KBM-7 (cell line): ENCODE data around the gene CYFIP2.
"Not testable (repeated sequence)": the region's sequence is repeated elsewhere in the genome, so short reads cannot be mapped to it uniquely, and the experiment has no call there.

ENCODE experiments used
- DNase-seq: peaks from one replicate; pipeline ENCODE4 v3.0.0-alpha.2; 2015
- in situ Hi-C: fragments of 300-500 bp; cut with MboI; formaldehyde crosslinking; loops from 2 replicates; pipeline ENCODE4 v1.14.3; 2020; ENCODE audit warnings: low sequenced_read_pairs, low pct_unique_long_range_greater_than_20kb, mixed read lengths

Gene CYFIP2

GRCh38 chr5:157371655-157372471 is 105.9 kb downstream of the CYFIP2 start:
- in situ Hi-C loops = no loop called here
- DNase-seq = no peak

GRCh38 chr5:157372472-157372822 is 106.5 kb downstream of the CYFIP2 start:
- in situ Hi-C loops = no loop called here
- DNase-seq = no peak

GRCh38 chr5:157378509-157378908 is 112.6 kb downstream of the CYFIP2 start:
- DNase-seq = no peak

DNA sequence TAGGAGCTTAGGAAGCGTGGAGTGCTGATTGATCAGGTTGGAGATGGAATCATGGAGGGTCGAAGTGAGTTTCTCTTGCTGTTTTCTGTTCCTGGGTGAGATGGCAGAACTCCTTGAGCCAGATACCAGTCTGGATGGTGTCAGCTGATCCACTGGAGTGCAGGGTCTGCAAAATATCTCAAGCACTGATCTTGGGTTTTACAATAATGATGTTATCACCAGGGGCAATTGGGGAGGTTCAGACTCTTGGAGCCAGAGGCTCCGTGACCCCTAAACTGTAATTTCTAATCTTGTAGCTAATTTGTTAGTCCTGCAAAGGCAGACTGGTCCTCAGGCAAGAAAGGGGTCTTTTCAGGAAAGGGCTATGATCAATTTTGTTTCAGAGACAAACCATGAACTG is 114.1 kb downstream of the CYFIP2 start:
- in situ Hi-C loops = no loop called here
- no peak for DNase-seq

More at GRCh38 chr5:157378509-157378908, 112.6 kb downstream of the CYFIP2 start:
- in situ Hi-C loops = no loop called here

DNA sequence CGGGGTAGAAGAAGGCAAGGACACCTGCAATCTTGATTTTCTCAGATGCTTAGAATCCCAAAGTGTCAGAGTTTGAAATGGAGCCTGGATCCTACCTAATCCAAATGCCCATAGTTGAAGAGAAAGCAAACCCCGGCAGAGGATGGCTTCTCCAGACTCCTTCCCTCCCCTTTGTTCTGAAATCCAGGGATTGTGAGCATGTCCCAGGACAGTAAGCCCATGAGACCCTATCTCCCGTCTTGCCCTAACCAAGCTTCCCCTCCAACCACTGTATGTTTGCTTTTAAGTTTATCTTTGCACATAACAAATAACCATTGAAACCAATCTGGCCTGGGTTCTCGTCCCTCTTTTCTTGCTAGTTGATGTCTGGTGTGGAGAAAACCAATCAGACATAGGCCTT is 115.8 kb downstream of the CYFIP2 start:
- no peak for DNase-seq
- in situ Hi-C loops = no loop called here

DNA sequence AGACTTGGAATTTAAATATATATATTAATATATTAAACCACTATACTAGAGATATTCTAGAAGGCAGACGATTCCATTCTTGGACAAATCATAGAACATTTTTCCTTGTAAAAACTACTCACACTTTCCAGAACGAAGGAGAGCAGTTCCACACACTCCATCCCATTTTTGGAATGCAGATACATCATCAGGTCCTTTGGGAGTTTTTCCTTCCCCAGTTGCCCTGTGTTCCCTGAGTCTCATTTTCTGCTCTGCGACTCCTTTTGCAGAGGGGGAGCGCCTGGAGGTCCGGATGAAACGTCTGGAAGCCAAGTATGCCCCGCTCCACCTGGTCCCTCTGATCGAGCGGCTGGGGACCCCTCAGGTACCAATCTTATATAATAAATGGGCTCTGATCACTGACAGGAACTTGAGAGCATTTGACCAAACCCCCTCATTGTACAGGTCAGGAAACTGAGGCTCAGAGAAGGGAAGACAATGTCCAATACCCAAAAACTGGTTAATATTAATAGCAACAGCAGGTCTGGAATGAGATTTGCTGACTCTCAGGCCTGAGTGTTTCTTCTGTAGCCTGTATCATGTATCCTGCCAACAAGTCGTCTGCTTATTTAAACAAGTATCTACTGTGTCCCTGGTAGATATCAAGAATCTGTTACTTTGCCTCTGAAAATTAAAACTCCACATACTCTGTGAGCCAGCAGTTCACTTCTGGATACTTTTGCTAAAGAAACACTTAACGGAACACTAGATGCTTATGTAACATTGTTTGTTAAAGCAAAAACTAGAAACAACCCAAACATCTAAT is 117.3 kb downstream of the CYFIP2 start:
- in situ Hi-C loops = no loop called here
- DNase-seq = no peak

DNA sequence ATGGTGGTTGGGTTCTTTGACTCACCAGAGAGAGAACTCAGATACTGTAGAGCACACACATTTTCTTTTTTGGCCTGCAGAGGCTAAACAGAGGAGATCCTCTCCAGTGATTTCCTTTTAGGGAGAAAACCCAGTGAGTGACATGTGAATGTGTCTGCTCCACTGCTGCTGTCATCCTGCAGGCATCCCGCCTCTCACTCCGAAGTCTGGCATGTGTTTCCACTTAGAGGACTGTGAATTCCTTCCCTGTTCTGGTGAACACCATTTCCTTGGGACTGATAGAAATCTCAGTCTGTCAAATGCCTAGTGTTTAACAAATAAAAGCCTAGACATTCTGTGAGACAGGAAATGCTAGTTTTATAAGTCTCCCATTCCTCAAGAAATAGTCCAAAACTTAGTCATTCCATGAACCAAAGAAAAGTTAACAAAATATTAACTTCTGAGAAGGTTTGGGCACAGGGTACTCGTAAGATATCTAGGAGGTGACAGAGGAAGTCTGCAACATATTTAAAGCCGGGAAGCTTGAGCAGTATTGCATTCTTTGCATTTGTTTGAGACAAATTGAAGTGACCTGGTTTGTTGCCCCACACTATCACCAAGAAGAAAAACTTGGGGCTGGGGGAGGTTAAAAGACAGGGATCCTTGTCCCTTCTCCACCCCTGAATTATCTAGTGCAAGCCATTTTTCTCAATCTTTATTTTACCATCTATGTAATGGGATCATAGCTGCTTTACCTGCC is 119.2 kb downstream of the CYFIP2 start:
- no peak for DNase-seq
- in situ Hi-C loops = no loop called here

GRCh38 chr5:157387041-157387563 is 121.2 kb downstream of the CYFIP2 start:
- no peak for DNase-seq
- in situ Hi-C loops = no loop called here

DNA sequence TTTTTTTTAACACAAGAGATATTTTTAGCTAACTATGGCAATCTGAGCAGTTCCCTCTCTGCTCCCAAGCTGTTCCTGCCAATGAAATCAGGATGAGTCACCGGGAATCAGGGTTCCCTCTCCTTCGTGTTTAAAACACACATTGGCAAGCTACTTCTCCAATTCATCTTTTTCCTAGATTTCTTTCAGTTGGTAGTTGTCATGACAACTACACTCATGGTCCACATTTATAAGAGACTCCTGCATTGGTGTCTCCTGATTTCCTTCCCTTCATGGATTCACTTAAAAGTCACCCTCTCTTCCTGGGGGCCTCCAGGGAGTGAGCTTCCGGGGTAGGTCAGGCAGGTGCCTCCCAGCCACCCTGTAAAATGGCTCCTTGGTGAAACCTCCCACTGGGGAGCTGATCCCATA is 121.8 kb downstream of the CYFIP2 start:
- no peak for DNase-seq
- in situ Hi-C loops = no loop called here

GRCh38 chr5:157388111-157388710 is 122.3 kb downstream of the CYFIP2 start:
- in situ Hi-C loops = no loop called here
- DNase-seq = no peak

DNA sequence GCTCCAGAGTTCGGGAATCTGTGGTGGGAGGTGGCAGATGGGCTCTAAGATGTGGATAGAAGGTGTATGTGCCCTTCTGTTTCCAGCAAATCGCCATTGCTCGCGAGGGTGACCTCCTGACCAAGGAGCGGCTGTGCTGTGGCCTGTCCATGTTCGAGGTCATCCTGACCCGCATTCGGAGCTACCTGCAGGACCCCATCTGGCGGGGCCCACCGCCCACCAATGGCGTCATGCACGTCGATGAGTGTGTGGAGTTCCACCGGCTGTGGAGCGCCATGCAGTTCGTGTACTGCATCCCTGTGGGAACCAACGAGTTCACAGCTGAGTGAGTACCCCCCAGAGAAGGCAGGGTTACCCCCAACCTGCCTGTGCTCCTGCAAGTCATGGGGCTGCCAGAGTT is 123.2 kb downstream of the CYFIP2 start:
- DNase-seq = no peak
- in situ Hi-C loops = no loop called here

DNA sequence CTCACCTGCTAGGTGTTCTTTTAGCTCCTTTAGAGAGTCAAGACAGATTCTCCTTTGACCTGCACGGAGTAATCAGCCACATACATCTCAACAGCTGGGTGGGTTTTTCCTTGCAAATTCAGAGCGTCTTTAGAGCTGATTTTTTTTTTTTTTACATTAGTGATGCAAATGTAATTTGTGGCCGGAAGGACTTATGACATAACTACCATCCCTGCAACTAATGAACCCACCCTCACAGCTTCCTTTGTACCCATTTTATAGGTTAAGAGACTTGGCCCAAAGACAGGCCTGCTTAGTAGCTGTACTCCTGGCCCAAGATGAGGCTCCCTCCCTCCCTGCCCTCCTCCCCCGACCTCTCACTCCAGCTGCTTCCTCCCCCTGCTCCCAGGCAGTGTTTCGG is 124.2 kb downstream of the CYFIP2 start:
- in situ Hi-C loops = no loop called here
- DNase-seq = no peak

- no peak for DNase-seq
- in situ Hi-C loops = no loop called here
These were observed 124.8 kb downstream of the CYFIP2 start for GRCh38 chr5:157390551-157391297.

DNA sequence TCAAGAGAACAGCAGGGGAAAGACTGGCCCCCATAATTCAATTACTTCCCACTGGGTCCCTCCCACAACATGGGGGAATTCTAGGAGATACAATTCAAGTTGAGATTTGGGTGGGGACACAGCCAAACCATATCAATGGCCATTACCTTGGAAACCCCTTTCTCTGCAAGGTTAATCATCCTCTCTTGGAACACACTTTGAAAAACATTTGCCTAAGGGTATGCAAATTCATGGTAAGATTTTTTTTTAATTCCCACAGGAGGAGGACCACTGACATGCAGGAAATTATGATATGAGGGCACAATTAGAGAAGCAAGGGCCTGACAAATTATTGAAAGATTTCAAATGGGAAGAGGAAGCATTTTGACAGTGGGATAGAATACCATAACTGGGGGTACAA is 132.4 kb downstream of the CYFIP2 start:
- in situ Hi-C loops = no loop called here

GRCh38 chr5:157400741-157401495 is 135.0 kb downstream of the CYFIP2 start:
- DNase-seq = peak; percentile 3
- in situ Hi-C loops = no loop called here

More for the DNA sequence above, 132.4 kb downstream of the CYFIP2 start:
- no peak for DNase-seq

GRCh38 chr5:157415838-157416237 is 149.9 kb downstream of the CYFIP2 start:
- in situ Hi-C loops = no loop called here

DNA sequence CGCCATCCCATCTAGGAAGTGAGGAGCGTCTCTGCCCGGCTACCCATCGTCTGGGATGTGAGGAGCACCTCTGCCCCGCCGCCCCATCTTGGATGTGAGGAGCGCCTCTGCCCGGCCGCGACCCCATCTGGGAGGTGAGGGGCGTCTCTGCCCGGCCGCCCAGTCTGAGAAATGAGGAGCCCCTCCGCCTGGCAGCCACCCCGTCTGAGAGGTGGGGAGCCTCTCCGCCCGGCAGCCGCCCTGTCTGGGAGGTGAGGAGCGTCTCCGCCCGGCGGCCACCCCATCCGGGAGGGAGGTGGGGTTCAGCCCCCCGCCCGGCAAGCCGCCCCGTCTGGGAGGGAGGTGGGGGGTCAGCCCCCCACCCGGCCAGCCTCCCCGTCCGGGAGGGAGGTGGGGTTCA is 153.6 kb downstream of the CYFIP2 start:
- in situ Hi-C loops, DNase-seq: not testable (repeated sequence)

More at GRCh38 chr5:157415838-157416237, 149.9 kb downstream of the CYFIP2 start:
- DNase-seq = no peak

DNA sequence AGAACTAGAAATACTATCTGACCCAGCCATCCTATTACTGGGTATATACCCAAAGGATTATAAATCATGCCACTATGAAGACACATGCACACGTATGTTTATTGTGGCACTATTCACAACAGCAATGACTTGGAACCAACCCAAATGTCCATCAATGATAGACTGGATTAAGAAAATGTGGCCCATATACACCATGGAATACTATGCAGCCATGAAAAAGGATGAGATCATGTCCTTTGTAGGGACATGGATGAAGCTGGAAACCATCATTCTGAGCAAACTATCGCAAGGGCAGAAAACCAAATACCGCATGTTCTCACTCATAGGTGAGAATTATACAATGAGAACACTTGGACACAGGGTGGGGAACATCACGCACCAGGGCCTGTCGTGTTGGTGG is 164.0 kb downstream of the CYFIP2 start:
- DNase-seq, in situ Hi-C loops: not testable (repeated sequence)
